ENCODE results near the gene FADS3.

FADS3 gene

GRCh38 chr11:61899146-61899841, 7.9 kb upstream of the FADS3 start:
- DNase-seq (ENCODE audit: insufficient read length, low spot score): peak; percentile 95
- FAIRE-seq: no peak
- no peak for TF ChIP-seq POLR2A (IDR thresholded peaks at IDR 0.05; ENCODE audit: low read depth, low read length)

- no peak for DNase-seq (ENCODE audit: insufficient read length, low spot score)
- TF ChIP-seq POLR2A (IDR thresholded peaks at IDR 0.05; ENCODE audit: low read depth, low read length): no peak
- FAIRE-seq: no peak
These were observed 6.9 kb upstream of the FADS3 start for GRCh38 chr11:61898247-61898582.

- no peak for TF ChIP-seq POLR2A (IDR thresholded peaks at IDR 0.05; ENCODE audit: low read depth, low read length)
- FAIRE-seq (no peak), DNase-seq (ENCODE audit: insufficient read length, low spot score) (peak; percentile 93)
These were observed 6.3 kb upstream of the FADS3 start for GRCh38 chr11:61897387-61898246.

- TF ChIP-seq POLR2A (IDR thresholded peaks at IDR 0.05; ENCODE audit: low read depth, low read length): no peak
- DNase-seq (ENCODE audit: insufficient read length, low spot score) (no peak), FAIRE-seq (no peak)
These were observed 5.5 kb upstream of the FADS3 start for GRCh38 chr11:61896665-61897386.

- no peak for DNase-seq (ENCODE audit: insufficient read length, low spot score)
- FAIRE-seq: no peak
- TF ChIP-seq POLR2A (IDR thresholded peaks at IDR 0.05; ENCODE audit: low read depth, low read length): no peak
These were observed 4.3 kb upstream of the FADS3 start for GRCh38 chr11:61895718-61896059.

- no peak for TF ChIP-seq POLR2A (IDR thresholded peaks at IDR 0.05; ENCODE audit: low read depth, low read length)
- DNase-seq (ENCODE audit: insufficient read length, low spot score) (no peak), FAIRE-seq (no peak)
These were observed 3.8 kb upstream of the FADS3 start for GRCh38 chr11:61895046-61895717.

- DNase-seq (ENCODE audit: insufficient read length, low spot score): no peak
- no peak for TF ChIP-seq POLR2A (IDR thresholded peaks at IDR 0.05; ENCODE audit: low read depth, low read length)
- no peak for FAIRE-seq
These were observed 2.6 kb upstream of the FADS3 start for GRCh38 chr11:61893981-61894380.

GRCh38 chr11:61892085-61892370, 683 bp upstream of the FADS3 start:
- no peak for TF ChIP-seq POLR2A (IDR thresholded peaks at IDR 0.05; ENCODE audit: low read depth, low read length)
- DNase-seq (ENCODE audit: insufficient read length, low spot score): no peak
- FAIRE-seq: no peak

- DNase-seq (ENCODE audit: insufficient read length, low spot score): peak; percentile 66
- TF ChIP-seq POLR2A (IDR thresholded peaks at IDR 0.05; ENCODE audit: low read depth, low read length): no peak
- FAIRE-seq: no peak
These were observed 615 bp downstream of the FADS3 start for GRCh38 chr11:61890529-61891330.

GRCh38 chr11:61889831-61890230, 1.5 kb downstream of the FADS3 start:
- no peak for TF ChIP-seq POLR2A (IDR thresholded peaks at IDR 0.05; ENCODE audit: low read depth, low read length)
- FAIRE-seq: no peak
- no peak for DNase-seq (ENCODE audit: insufficient read length, low spot score)

GRCh38 chr11:61888590-61888989, 2.8 kb downstream of the FADS3 start:
- DNase-seq (ENCODE audit: insufficient read length, low spot score): no peak
- TF ChIP-seq POLR2A (IDR thresholded peaks at IDR 0.05; ENCODE audit: low read depth, low read length): no peak
- no peak for FAIRE-seq

GRCh38 chr11:61887839-61888494, 3.4 kb downstream of the FADS3 start:
- no peak for TF ChIP-seq POLR2A (IDR thresholded peaks at IDR 0.05; ENCODE audit: low read depth, low read length)
- peak; percentile 96 for DNase-seq (ENCODE audit: insufficient read length, low spot score)
- FAIRE-seq: no peak

- no peak for TF ChIP-seq POLR2A (IDR thresholded peaks at IDR 0.05; ENCODE audit: low read depth, low read length)
These were observed 4.7 kb downstream of the FADS3 start for GRCh38 chr11:61886643-61887042.

More at GRCh38 chr11:61886643-61887042, 4.7 kb downstream of the FADS3 start:
- DNase-seq (ENCODE audit: insufficient read length, low spot score) (no peak), FAIRE-seq (no peak)

Measured in H54 (cell line).